ENCODE data around the gene BCL11B. TPM values are rescaled to one million over a fixed set of nuclear protein-coding genes. Genes with fewer than 3 reads are reported as not detected.

Gene BCL11B
- total RNA-seq, 1 experiment from 2014 or later: 80.6 TPM

DNA sequence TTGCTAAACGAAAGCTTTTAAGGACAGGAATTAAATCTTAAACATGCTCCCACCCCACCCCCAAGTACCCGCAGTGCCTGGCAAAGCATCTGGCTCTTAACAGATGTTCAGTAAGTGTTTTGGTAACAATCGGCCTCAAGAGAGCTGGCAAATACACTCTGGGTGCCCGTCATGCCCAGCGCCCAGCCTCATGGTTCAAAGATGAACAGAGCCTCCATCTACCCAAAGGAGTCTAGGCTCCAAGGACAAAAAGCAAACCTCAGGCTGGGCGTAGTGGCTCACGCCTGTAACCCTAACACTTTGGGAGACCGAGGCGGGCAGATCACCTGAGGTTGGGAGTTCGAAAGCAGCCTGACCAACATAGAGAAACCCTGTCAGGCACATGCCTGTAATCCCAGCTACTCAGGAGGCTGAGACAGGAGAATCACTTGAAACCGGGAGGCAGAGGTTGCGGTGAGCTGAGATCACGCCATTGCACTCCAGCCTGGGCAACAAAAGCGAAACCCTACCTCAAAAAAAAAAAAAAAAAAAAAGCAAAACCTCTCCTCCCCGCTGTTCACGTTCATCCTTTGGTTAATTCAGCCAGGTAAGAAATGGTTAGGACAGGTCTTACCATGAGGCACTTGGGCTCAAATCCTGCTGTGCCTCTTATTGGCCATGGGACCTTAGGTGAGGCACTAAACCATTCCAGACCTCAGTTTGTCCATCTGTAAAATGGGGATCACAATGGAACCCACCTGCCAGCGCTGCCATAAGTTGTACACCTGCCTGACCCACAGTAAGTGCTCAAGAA, 151.3 kb downstream of the BCL11B start:
- Histone ChIP-seq H3K4me1 (ENCODE audit: insufficient read depth, low read length, poor library complexity, severe bottlenecking) (no peaks in the 10 kb centered on the region), H3K27me3 (replicated peaks; ENCODE audit: insufficient read depth, low read depth, low read length, poor library complexity) (no peaks in the 10 kb centered on the region), H3K36me3 (ENCODE audit: insufficient read depth, low read length, poor library complexity, severe bottlenecking) (no peaks in the 10 kb centered on the region), H3K27ac (ENCODE audit: low read depth, low read length, poor library complexity, severe bottlenecking) (no peak overlapping the region), H3K9me3 (ENCODE audit: low read depth, low read length, poor library complexity, severe bottlenecking) (no peaks in the 10 kb centered on the region), H3K4me3 (ENCODE audit: low read depth, low read length, poor library complexity, severe bottlenecking) (no peak overlapping the region)
- no TSS peak for BruUV-seq (replicated peaks)
- ChIA-PET CTCF (interaction anchor here (0.7 kb wide), 1 partner anchor 1358 kb away, joined by 10 read pairs; no protein-coding TSS in a partner anchor), POLR2A (ENCODE audit: low non-redundant PET) (no interaction called here)
- no peak for DNase-seq (ENCODE audit: low spot score)
- TF ChIP-seq CTCF (conservative IDR thresholded peaks at IDR 0.05; ENCODE audit: low read depth, low read length) (no peak), EZH2 (IDR thresholded peaks at IDR 0.05; ENCODE audit: borderline replicate concordance, low read depth, low read length, poor library complexity, severe bottlenecking) (no peak)
- intact Hi-C loops (cut with micrococcal nuclease; ENCODE audit: unreplicated experiment): no loop called here

GRCh38 chr14:99119554-99120525, 152.2 kb downstream of the BCL11B start:
- no peak for DNase-seq (ENCODE audit: low spot score)
- no TSS peak for BruUV-seq (replicated peaks)
- ChIA-PET CTCF (interaction anchor here (0.7 kb wide), 1 partner anchor 1357 kb away, joined by 10 read pairs; no protein-coding TSS in a partner anchor), POLR2A (ENCODE audit: low non-redundant PET) (no interaction called here)
- H3K27ac ChIP-seq (ENCODE audit: low read depth, low read length, poor library complexity, severe bottlenecking): no peak overlapping the region
- intact Hi-C loops (cut with micrococcal nuclease; ENCODE audit: unreplicated experiment): no loop called here
- TF ChIP-seq CTCF (conservative IDR thresholded peaks at IDR 0.05; ENCODE audit: low read depth, low read length): no peak
- TF ChIP-seq EZH2 (IDR thresholded peaks at IDR 0.05; ENCODE audit: borderline replicate concordance, low read depth, low read length, poor library complexity, severe bottlenecking): no peak
- H3K4me3 ChIP-seq (ENCODE audit: low read depth, low read length, poor library complexity, severe bottlenecking): no peak overlapping the region
- H3K36me3 ChIP-seq (ENCODE audit: insufficient read depth, low read length, poor library complexity, severe bottlenecking): no peaks in the 10 kb centered on the region
- H3K9me3 ChIP-seq (ENCODE audit: low read depth, low read length, poor library complexity, severe bottlenecking): no peaks in the 10 kb centered on the region
- no peaks in the 10 kb centered on the region for H3K27me3 ChIP-seq (replicated peaks; ENCODE audit: insufficient read depth, low read depth, low read length, poor library complexity)
- H3K4me1 ChIP-seq (ENCODE audit: insufficient read depth, low read length, poor library complexity, severe bottlenecking): no peaks in the 10 kb centered on the region

Other genes with a start within 250 kb of the BCL11B start
- gene SETD3, start 208.7 kb upstream of the BCL11B start, total RNA-seq (2021): 46.4 and 48.4 TPM in 2 replicates
- gene CCNK, start 209.2 kb upstream of the BCL11B start, total RNA-seq (2021): 88.0 and 88.2 TPM in 2 replicates

All from A673 (cell line).